Fibroblast of lung (primary cell): Measurements from ENCODE around the gene ROBO3.

Experiments used
- CTCF ChIP-seq, 2 donors: IDR thresholded peaks in 1 of 2; conservative IDR thresholded peaks in 1 of 2; 1 replicate in 1 of 2; 2 replicates in 1 of 2; pipeline ENCODE4 v1.5.1; 2011 to 2012; ENCODE audit warnings: low read length in 2 of 2, control low read depth in 1 of 2, inconsistent platforms in 1 of 2, low read depth in 1 of 2, mild to moderate bottlenecking in 1 of 2
- EZH2 ChIP-seq: IDR thresholded peaks from 2 replicates; pipeline ENCODE4 v1.5.1; 2012; ENCODE audit warnings: low read length, control low read depth, mild to moderate bottlenecking; ENCODE audit errors: missing control alignments

- no peak for TF ChIP-seq CTCF (conservative IDR thresholded peaks at IDR 0.05 in 1 of 2, IDR thresholded peaks at IDR 0.05 in 1 of 2; ENCODE audit: low read depth in 1 of 2, low read length in 2 of 2)
- TF ChIP-seq EZH2: no peak
Measured at GRCh38 chr11:124919898-124920297, 54.7 kb downstream of the ROBO3 start.
